Measurements from ENCODE around the gene CCN5. TPM values are rescaled to one million over a fixed set of nuclear protein-coding genes. Genes with fewer than 3 reads are reported as not detected.

CCN5 gene
- total and polyA plus RNA-seq, 2 experiments from 2014 or later: 0.20 TPM; not detected in 1

GRCh38 chr20:44756011-44756688, 41.0 kb downstream of the CCN5 start:
- no peak for TF ChIP-seq CTCF (IDR thresholded peaks at IDR 0.05; ENCODE audit: low read depth, low read length)
- Histone ChIP-seq H3K4me1 (ENCODE audit: low read depth) (no peaks in the 10 kb centered on the region), H3K36me3 (no peaks in the 10 kb centered on the region), H3K9me3 (ENCODE audit: low read depth) (no peaks in the 10 kb centered on the region), H3K27ac (no peak overlapping the region), H3K27me3 (no peaks in the 10 kb centered on the region), H3K4me3 (no peak overlapping the region)
- no peak for DNase-seq (ENCODE audit: low read depth in 1 of 2, low spot score in 1 of 2)

GRCh38 chr20:44756956-44757355, 41.8 kb downstream of the CCN5 start:
- Histone ChIP-seq H3K4me1 (ENCODE audit: low read depth) (no peaks in the 10 kb centered on the region), H3K27ac (no peak overlapping the region), H3K27me3 (no peaks in the 10 kb centered on the region), H3K9me3 (ENCODE audit: low read depth) (no peaks in the 10 kb centered on the region), H3K4me3 (no peak overlapping the region), H3K36me3 (no peaks in the 10 kb centered on the region)
- no peak for DNase-seq (ENCODE audit: low read depth in 1 of 2, low spot score in 1 of 2)
- no peak for TF ChIP-seq CTCF (IDR thresholded peaks at IDR 0.05; ENCODE audit: low read depth, low read length)

GRCh38 chr20:44758247-44759101, 43.3 kb downstream of the CCN5 start:
- Histone ChIP-seq H3K4me3 (no peak overlapping the region), H3K4me1 (ENCODE audit: low read depth) (no peaks in the 10 kb centered on the region), H3K27me3 (no peaks in the 10 kb centered on the region), H3K27ac (no peak overlapping the region), H3K36me3 (no peaks in the 10 kb centered on the region), H3K9me3 (ENCODE audit: low read depth) (no peaks in the 10 kb centered on the region)
- no peak for DNase-seq (ENCODE audit: low read depth in 1 of 2, low spot score in 1 of 2)
- no peak for TF ChIP-seq CTCF (IDR thresholded peaks at IDR 0.05; ENCODE audit: low read depth, low read length)

- Histone ChIP-seq H3K27ac (no peak overlapping the region), H3K27me3 (no peaks in the 10 kb centered on the region), H3K36me3 (no peaks in the 10 kb centered on the region), H3K9me3 (ENCODE audit: low read depth) (no peaks in the 10 kb centered on the region), H3K4me3 (no peak overlapping the region), H3K4me1 (ENCODE audit: low read depth) (no peaks in the 10 kb centered on the region)
- no peak for DNase-seq (ENCODE audit: low read depth in 1 of 2, low spot score in 1 of 2)
- no peak for TF ChIP-seq CTCF (IDR thresholded peaks at IDR 0.05; ENCODE audit: low read depth, low read length)
Observed at GRCh38 chr20:44759595-44759994, 44.4 kb downstream of the CCN5 start.

GRCh38 chr20:44761423-44761822, 46.3 kb downstream of the CCN5 start:
- no peak overlapping the region for H3K4me3 ChIP-seq
- TF ChIP-seq CTCF (IDR thresholded peaks at IDR 0.05; ENCODE audit: low read depth, low read length): no peak
- DNase-seq (ENCODE audit: low read depth in 1 of 2, low spot score in 1 of 2): peak in 1 of 2 donors; percentile 58
- H3K36me3 ChIP-seq: no peaks in the 10 kb centered on the region
- H3K27me3 ChIP-seq: no peaks in the 10 kb centered on the region
- H3K9me3 ChIP-seq (ENCODE audit: low read depth): no peaks in the 10 kb centered on the region
- no peaks in the 10 kb centered on the region for H3K4me1 ChIP-seq (ENCODE audit: low read depth)
- no peak overlapping the region for H3K27ac ChIP-seq
